Type B pancreatic cell (in vitro differentiated cells): Measurements from ENCODE around the gene LIPC. TPM values are rescaled to one million over a fixed set of nuclear protein-coding genes. Genes with fewer than 3 reads are reported as not detected.

Experiments used
- DNase-seq: peaks from one replicate; pipeline ENCODE4 v3.0.0; 2021; ENCODE audit warnings: mixed read lengths; ENCODE audit not compliant: unreplicated experiment; ENCODE audit errors: extremely low spot score
- H3K27ac Mint-ChIP-seq: 2 replicates; pipeline ENCODE4 v1.8.0; 2021; ENCODE audit warnings: mild to moderate bottlenecking, mixed read lengths
- H3K27me3 Mint-ChIP-seq: 2 replicates; pipeline ENCODE4 v1.8.0; 2021; ENCODE audit warnings: mixed read lengths
- H3K36me3 Mint-ChIP-seq: 2 replicates; pipeline ENCODE4 v1.8.0; 2021; ENCODE audit warnings: mixed read lengths
- H3K4me1 Mint-ChIP-seq: one replicate; pipeline ENCODE4 v1.8.0; 2021; ENCODE audit warnings: mixed read lengths; ENCODE audit not compliant: unreplicated experiment
- H3K4me3 Mint-ChIP-seq: 2 replicates; pipeline ENCODE4 v1.8.0; 2021; ENCODE audit warnings: mild to moderate bottlenecking, mixed read lengths
- H3K9me3 Mint-ChIP-seq: 2 replicates; pipeline ENCODE4 v1.8.0; 2021; ENCODE audit warnings: mixed read lengths
- total RNA-seq: library from RNA; stranded (reverse); gene quantifications from 2 replicates; pipeline ENCODE4 v1.2.1, GENCODE V29; 2021; ENCODE audit warnings: low replicate concordance
- TF ChIP-seq, protein P1 (sequence below): fragments of 200-600 bp; sonication (generic); conservative IDR thresholded peaks from 2 replicates; pipeline ENCODE4 v1.5.0; 2021; ENCODE audit warnings: antibody characterized with exemption, mild to moderate bottlenecking

Gene LIPC
- total RNA-seq, 1 donor from 2014 or later, result 10.9 TPM

DNA sequence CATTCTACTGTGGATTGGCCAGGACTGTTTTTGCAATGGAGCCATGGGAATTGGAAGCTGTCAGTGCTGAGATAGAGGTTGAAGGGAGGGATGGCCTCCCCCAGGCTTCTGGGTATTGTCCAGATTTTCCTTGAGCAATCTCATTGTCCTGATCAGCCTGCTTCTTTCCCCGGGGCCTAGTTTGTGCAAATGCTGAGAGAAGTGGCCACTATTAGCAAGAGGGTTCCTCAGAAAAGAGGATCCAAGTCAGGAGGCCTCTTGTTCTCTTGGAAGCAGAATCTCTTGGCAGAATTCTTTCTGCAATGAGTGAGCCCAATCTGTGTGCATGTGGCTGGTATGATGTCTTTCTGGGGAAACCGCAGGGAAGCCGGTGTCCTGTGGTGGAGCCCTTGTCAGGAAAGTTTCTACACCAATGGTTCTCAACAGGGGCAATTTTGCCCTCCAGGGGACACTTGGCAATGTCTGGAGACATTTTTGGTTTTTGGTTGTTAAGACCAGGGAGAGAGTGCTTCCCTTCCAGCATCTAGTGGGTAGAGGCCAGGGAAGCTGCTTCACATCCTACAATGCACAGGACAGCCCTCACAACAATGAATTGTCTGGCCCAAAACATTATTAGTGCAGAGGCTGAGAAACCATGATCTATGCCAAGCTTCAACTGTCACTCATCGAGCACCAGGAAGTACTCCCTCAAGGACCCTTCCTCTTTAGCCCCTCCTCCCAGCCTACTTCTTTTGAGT lies 2.0 kb downstream of the LIPC start:
- Mint-ChIP-seq H3K4me1 (peaks cover 37% of the 10 kb centered on the region), H3K27ac (peak overlapping the region; percentile 63), H3K4me3 (peak overlapping the region; percentile 23)

DNA sequence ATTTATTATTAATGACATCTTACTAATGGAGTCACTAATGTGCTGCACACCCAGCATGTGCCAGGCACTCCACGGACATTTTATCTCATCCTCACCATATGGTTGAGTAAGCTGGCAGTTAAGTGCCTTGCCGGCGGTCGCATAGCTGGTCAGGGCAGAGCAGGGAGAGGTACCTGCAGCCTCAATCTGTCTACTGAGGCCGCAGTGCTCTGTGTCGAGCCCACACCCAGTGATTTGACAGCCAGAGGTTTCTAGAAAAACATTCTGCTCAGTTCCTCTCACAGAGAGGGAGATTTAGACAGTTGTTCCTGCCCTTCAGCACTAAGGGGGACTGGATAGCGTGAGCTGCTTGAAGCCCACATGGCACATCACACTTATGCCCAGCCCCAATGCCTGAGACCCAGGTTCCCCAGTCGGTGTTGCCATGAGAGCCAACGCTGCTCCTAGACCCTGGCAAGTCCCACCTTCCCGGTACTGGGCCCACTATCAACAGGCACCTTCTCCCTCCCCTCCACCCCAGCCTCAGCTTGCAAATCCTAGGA lies 2.6 kb downstream of the LIPC start:
- H3K27me3 Mint-ChIP-seq, result no peaks in the 10 kb centered on the region
- no peaks in the 10 kb centered on the region for H3K9me3 Mint-ChIP-seq
- H3K36me3 Mint-ChIP-seq, result no peaks in the 10 kb centered on the region
- H3K4me1 Mint-ChIP-seq, result peaks cover 41% of the 10 kb centered on the region
- TF ChIP-seq, protein P1, sequence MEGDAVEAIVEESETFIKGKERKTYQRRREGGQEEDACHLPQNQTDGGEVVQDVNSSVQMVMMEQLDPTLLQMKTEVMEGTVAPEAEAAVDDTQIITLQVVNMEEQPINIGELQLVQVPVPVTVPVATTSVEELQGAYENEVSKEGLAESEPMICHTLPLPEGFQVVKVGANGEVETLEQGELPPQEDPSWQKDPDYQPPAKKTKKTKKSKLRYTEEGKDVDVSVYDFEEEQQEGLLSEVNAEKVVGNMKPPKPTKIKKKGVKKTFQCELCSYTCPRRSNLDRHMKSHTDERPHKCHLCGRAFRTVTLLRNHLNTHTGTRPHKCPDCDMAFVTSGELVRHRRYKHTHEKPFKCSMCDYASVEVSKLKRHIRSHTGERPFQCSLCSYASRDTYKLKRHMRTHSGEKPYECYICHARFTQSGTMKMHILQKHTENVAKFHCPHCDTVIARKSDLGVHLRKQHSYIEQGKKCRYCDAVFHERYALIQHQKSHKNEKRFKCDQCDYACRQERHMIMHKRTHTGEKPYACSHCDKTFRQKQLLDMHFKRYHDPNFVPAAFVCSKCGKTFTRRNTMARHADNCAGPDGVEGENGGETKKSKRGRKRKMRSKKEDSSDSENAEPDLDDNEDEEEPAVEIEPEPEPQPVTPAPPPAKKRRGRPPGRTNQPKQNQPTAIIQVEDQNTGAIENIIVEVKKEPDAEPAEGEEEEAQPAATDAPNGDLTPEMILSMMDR, result no peak
- H3K27ac Mint-ChIP-seq, result peak overlapping the region; percentile 63
- no peak for DNase-seq
- H3K4me3 Mint-ChIP-seq, result peak overlapping the region; percentile 11

More for the DNA sequence above, 2.0 kb downstream of the LIPC start:
- TF ChIP-seq, protein P1, result no peak
- DNase-seq, result no peak
- H3K36me3 Mint-ChIP-seq, result no peaks in the 10 kb centered on the region
- no peaks in the 10 kb centered on the region for H3K27me3 Mint-ChIP-seq
- no peaks in the 10 kb centered on the region for H3K9me3 Mint-ChIP-seq

DNA sequence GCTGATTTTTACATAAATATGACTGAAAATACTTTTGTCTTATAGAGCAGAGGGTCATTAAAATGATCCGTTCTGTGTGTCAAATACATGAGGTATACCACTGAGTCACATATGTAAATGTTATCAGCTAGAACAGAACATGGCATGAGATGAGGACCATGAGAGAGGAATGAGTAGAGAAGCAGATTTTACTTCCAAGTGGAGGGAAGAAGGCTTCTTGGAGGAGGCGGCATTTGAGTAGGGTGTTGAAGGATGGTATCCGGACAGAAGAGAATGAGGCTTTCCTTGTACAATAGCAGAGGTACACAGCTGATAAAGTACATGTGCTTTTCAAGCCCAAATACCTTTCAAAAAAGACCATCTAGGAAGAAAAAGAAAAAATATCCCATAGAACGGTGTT lies 4.8 kb downstream of the LIPC start:
- no peak overlapping the region for H3K4me3 Mint-ChIP-seq
- H3K4me1 Mint-ChIP-seq, result peaks cover 55% of the 10 kb centered on the region
- no peaks in the 10 kb centered on the region for H3K27me3 Mint-ChIP-seq
- DNase-seq, result no peak
- no peaks in the 10 kb centered on the region for H3K9me3 Mint-ChIP-seq
- TF ChIP-seq, protein P1, result no peak
- peak overlapping the region; percentile 73 for H3K27ac Mint-ChIP-seq
- no peaks in the 10 kb centered on the region for H3K36me3 Mint-ChIP-seq

DNA sequence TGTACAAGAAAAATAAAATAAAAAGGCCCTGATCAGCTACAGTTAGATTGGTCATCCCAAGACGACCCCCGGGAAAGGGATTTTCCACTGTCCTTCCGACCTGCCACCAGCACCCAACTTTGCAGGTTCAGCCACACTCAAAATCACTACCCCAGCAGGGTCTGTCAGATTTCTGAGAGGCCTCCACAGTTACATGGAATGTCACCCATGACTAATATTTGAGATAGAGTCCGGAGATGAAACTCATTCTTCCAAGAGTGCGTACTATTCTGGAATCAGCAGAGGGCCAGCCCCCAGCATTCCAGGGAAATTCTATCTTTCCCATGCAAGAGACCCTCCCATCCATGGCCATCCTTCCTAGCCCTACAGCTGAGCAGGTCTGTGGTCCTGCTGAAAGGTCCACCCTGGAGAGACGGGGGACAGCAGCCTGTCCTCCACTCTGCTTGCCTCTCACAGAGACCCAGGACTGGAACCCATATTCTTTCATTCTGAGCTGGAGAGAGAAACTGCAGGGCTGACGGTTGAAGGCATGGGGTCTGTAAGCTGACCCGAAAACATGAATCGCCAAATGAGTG lies 5.8 kb downstream of the LIPC start:
- no peak for DNase-seq
- Mint-ChIP-seq H3K27me3 (no peaks in the 10 kb centered on the region), H3K9me3 (no peaks in the 10 kb centered on the region), H3K4me1 (peaks cover 54% of the 10 kb centered on the region), H3K36me3 (no peaks in the 10 kb centered on the region), H3K4me3 (no peak overlapping the region), H3K27ac (peak overlapping the region; percentile 73)
- TF ChIP-seq, protein P1, result no peak

DNA sequence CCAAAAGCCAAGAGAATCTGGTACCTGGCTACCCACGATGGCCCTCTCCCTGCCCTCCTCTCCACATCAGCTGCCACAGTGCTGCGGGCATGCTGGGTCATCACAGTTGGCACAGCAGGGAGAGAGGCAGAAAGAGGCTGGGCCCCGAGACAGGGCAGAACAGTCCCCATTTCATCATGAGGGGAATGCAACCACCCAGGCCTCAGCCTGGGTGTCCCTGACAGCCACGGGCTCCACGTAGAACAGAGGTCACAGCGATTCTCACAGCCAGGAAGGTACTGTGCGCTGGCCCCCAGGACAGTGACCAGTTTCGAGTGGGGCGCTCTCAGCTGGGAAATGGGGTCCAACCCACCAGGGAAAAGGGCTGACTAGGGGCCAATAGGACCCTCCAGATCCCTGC lies 6.3 kb downstream of the LIPC start:
- no peak overlapping the region for H3K27ac Mint-ChIP-seq
- H3K36me3 Mint-ChIP-seq, result no peaks in the 10 kb centered on the region
- no peak overlapping the region for H3K4me3 Mint-ChIP-seq
- H3K27me3 Mint-ChIP-seq, result no peaks in the 10 kb centered on the region
- DNase-seq, result no peak
- TF ChIP-seq, protein P1, result no peak
- no peaks in the 10 kb centered on the region for H3K9me3 Mint-ChIP-seq
- H3K4me1 Mint-ChIP-seq, result peaks cover 53% of the 10 kb centered on the region
